Ovary (tissue), 3 donors: ENCODE results near the gene TBC1D19.

Experiments
- EP300 ChIP-seq: sonication (generic); formaldehyde crosslinking; IDR thresholded peaks from one replicate; pipeline ENCODE4 v1.6.1; 2017; ENCODE audit warnings: antibody characterized with exemption
- POLR2A ChIP-seq: fragments of 450-650 bp; IDR thresholded peaks from one replicate; pipeline ENCODE4 v1.6.1; 2017; ENCODE audit warnings: antibody characterized with exemption, mild to moderate bottlenecking, moderate library complexity
- TF ChIP-seq, protein P1 (sequence below), 3 donors: fragments of 450-650 bp in 2 of 3; fragments of 200-600 bp in 1 of 3; IDR thresholded peaks; one replicate each; pipeline versions ENCODE4 v1.5.1 to v1.8.0; 2016 to 2022; ENCODE audit warnings: antibody characterized with exemption in 3 of 3, mild to moderate bottlenecking in 1 of 3
- donor health status: DM: no; HTN: no; CAD: no.

DNA sequence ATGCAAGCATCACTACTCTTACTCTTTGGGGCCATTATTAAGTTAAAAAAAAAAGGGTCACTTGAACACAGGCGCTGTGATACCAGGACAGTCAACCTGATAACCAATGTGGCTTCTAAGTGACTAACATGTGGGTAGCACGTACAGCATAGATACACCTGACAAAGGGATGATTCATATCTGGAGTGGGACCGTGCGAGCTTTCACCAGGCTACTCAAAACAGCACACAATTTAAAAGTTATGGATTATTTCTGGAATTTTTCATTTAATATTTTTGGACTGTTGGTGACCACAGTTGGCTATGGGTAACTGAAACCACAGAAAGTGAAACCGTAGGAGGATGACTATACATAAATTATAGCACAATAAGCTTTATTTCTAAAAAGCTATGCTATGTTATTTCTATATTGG is 162.9 kb downstream of the TBC1D19 start:
- TF ChIP-seq, protein P1, sequence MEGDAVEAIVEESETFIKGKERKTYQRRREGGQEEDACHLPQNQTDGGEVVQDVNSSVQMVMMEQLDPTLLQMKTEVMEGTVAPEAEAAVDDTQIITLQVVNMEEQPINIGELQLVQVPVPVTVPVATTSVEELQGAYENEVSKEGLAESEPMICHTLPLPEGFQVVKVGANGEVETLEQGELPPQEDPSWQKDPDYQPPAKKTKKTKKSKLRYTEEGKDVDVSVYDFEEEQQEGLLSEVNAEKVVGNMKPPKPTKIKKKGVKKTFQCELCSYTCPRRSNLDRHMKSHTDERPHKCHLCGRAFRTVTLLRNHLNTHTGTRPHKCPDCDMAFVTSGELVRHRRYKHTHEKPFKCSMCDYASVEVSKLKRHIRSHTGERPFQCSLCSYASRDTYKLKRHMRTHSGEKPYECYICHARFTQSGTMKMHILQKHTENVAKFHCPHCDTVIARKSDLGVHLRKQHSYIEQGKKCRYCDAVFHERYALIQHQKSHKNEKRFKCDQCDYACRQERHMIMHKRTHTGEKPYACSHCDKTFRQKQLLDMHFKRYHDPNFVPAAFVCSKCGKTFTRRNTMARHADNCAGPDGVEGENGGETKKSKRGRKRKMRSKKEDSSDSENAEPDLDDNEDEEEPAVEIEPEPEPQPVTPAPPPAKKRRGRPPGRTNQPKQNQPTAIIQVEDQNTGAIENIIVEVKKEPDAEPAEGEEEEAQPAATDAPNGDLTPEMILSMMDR (IDR thresholded peaks at IDR 0.05), result no peak
- TF ChIP-seq POLR2A (no peak), EP300 (no peak)
